ENCODE results near the gene PTCD2.

DNA sequence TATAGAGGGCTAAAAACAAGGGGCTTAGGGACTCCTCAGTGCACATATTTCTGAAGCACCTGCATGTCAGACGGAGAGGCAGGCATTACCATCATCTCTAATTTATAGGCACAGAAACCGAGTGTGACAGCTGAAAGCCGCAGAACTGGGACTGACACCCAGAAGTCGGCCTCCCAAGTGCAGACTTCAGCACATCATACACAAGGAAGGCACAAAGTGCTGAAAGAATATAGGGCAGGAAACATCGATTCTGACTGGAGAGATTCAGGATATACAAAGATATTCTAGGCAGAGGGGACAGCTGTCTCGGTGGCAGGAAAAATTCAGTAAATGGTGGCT, 11.4 kb upstream of the PTCD2 start:
- TF ChIP-seq, protein P1, sequence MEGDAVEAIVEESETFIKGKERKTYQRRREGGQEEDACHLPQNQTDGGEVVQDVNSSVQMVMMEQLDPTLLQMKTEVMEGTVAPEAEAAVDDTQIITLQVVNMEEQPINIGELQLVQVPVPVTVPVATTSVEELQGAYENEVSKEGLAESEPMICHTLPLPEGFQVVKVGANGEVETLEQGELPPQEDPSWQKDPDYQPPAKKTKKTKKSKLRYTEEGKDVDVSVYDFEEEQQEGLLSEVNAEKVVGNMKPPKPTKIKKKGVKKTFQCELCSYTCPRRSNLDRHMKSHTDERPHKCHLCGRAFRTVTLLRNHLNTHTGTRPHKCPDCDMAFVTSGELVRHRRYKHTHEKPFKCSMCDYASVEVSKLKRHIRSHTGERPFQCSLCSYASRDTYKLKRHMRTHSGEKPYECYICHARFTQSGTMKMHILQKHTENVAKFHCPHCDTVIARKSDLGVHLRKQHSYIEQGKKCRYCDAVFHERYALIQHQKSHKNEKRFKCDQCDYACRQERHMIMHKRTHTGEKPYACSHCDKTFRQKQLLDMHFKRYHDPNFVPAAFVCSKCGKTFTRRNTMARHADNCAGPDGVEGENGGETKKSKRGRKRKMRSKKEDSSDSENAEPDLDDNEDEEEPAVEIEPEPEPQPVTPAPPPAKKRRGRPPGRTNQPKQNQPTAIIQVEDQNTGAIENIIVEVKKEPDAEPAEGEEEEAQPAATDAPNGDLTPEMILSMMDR (IDR thresholded peaks at IDR 0.05) = no peak
- no peak for TF ChIP-seq POLR2A (IDR thresholded peaks at IDR 0.05)
- TF ChIP-seq POLR2AphosphoS5 (IDR thresholded peaks at IDR 0.05) = no peak
